Neural crest cell (in vitro differentiated cells): ENCODE measurements around the gene TOM1L2. TPM values are rescaled to one million over a fixed set of nuclear protein-coding genes. Genes with fewer than 3 reads are reported as not detected.

Experiments
- DNase-seq: peaks from one replicate; pipeline ENCODE4 v3.0.0; 2021; ENCODE audit warnings: low read depth, mixed read lengths, low spot score
- H3K27ac Mint-ChIP-seq: one replicate; pipeline ENCODE4 v1.8.0; 2021; ENCODE audit warnings: mild to moderate bottlenecking, mixed read lengths; ENCODE audit not compliant: unreplicated experiment
- H3K27me3 Mint-ChIP-seq: 2 replicates; pipeline ENCODE4 v1.8.0; 2021; ENCODE audit warnings: low read depth, mild to moderate bottlenecking, mixed read lengths
- H3K36me3 Mint-ChIP-seq: 2 replicates; pipeline ENCODE4 v1.8.0; 2021; ENCODE audit warnings: low read depth, mild to moderate bottlenecking, mixed read lengths
- H3K4me1 Mint-ChIP-seq: 2 replicates; pipeline ENCODE4 v1.8.0; 2021; ENCODE audit warnings: mixed read lengths
- H3K4me3 Mint-ChIP-seq: one replicate; pipeline ENCODE4 v1.8.0; 2021; ENCODE audit warnings: mild to moderate bottlenecking, mixed read lengths
- H3K9me3 Mint-ChIP-seq: 2 replicates; pipeline ENCODE4 v1.8.0; 2021; ENCODE audit warnings: mixed read lengths
- total RNA-seq: library from RNA; stranded (reverse); gene quantifications from 2 replicates; pipeline ENCODE4 v1.2.1, GENCODE V29; 2021
- TF ChIP-seq, protein P1 (sequence below): fragments of 200-600 bp; sonication (generic); conservative IDR thresholded peaks from 2 replicates; pipeline ENCODE4 v1.5.0; 2021; ENCODE audit warnings: antibody characterized with exemption, mild to moderate bottlenecking

The TOM1L2 gene
- total RNA-seq, 1 donor from 2014 or later = 15.9 TPM

DNA sequence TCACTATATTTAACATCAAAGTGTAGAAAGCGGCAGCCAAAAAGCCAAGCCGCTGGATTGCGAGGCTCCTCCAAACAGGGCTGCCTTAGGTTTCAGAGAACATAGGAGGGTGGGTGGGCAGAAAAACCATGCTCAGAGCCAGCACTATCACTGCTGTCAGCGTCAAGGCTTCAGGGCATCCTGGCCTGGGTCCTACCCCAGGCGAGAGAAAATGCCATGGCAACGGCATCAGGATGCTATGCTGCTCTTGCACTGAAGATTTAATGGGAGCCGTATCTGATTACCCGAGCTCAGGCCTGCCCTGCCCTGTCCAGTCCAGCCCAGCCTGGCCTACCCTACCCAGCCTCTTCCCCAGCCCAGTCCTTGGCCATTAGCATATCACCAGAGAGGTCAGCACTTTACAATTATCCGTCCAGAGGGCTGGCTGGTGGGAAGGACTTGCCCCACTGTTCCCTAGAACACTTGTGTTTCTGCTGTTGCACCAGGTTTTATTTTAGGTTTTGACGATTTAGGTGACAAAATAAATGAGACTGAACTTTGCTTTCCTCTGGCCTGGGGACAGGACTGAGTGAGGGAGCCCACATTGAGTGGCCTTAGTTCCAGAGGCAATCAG lies 61.1 kb downstream of the TOM1L2 start:
- Mint-ChIP-seq H3K4me1 (peaks cover 35% of the 10 kb centered on the region), H3K4me3 (peak overlapping the region; percentile 72), H3K36me3 (peaks cover 9% of the 10 kb centered on the region), H3K9me3 (peaks cover 2% of the 10 kb centered on the region), H3K27me3 (no peaks in the 10 kb centered on the region), H3K27ac (peak overlapping the region; percentile 2)
- TF ChIP-seq, protein P1, sequence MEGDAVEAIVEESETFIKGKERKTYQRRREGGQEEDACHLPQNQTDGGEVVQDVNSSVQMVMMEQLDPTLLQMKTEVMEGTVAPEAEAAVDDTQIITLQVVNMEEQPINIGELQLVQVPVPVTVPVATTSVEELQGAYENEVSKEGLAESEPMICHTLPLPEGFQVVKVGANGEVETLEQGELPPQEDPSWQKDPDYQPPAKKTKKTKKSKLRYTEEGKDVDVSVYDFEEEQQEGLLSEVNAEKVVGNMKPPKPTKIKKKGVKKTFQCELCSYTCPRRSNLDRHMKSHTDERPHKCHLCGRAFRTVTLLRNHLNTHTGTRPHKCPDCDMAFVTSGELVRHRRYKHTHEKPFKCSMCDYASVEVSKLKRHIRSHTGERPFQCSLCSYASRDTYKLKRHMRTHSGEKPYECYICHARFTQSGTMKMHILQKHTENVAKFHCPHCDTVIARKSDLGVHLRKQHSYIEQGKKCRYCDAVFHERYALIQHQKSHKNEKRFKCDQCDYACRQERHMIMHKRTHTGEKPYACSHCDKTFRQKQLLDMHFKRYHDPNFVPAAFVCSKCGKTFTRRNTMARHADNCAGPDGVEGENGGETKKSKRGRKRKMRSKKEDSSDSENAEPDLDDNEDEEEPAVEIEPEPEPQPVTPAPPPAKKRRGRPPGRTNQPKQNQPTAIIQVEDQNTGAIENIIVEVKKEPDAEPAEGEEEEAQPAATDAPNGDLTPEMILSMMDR = no peak
- peak; percentile 24 for DNase-seq

GRCh38 chr17:17910060-17910459 lies 62.1 kb downstream of the TOM1L2 start:
- no peak overlapping the region for H3K27ac Mint-ChIP-seq
- no peak overlapping the region for H3K4me3 Mint-ChIP-seq
- TF ChIP-seq, protein P1 = no peak
- peaks cover 33% of the 10 kb centered on the region for H3K4me1 Mint-ChIP-seq
- DNase-seq = no peak
- peaks cover 2% of the 10 kb centered on the region for H3K9me3 Mint-ChIP-seq
- no peaks in the 10 kb centered on the region for H3K27me3 Mint-ChIP-seq
- H3K36me3 Mint-ChIP-seq = peaks cover 9% of the 10 kb centered on the region

- Mint-ChIP-seq H3K27ac (no peak overlapping the region), H3K27me3 (no peaks in the 10 kb centered on the region), H3K4me3 (no peak overlapping the region), H3K4me1 (peaks cover 23% of the 10 kb centered on the region), H3K9me3 (peaks cover 2% of the 10 kb centered on the region), H3K36me3 (peaks cover 9% of the 10 kb centered on the region)
- DNase-seq = no peak
- TF ChIP-seq, protein P1 = no peak
Measured at GRCh38 chr17:17909078-17909477, 63.1 kb downstream of the TOM1L2 start.

GRCh38 chr17:17907469-17907868 lies 64.7 kb downstream of the TOM1L2 start:
- Mint-ChIP-seq H3K27ac (no peak overlapping the region), H3K36me3 (peaks cover 2% of the 10 kb centered on the region), H3K4me3 (no peak overlapping the region), H3K9me3 (no peaks in the 10 kb centered on the region), H3K4me1 (peaks cover 16% of the 10 kb centered on the region), H3K27me3 (no peaks in the 10 kb centered on the region)
- TF ChIP-seq, protein P1 = no peak
- no peak for DNase-seq

DNA sequence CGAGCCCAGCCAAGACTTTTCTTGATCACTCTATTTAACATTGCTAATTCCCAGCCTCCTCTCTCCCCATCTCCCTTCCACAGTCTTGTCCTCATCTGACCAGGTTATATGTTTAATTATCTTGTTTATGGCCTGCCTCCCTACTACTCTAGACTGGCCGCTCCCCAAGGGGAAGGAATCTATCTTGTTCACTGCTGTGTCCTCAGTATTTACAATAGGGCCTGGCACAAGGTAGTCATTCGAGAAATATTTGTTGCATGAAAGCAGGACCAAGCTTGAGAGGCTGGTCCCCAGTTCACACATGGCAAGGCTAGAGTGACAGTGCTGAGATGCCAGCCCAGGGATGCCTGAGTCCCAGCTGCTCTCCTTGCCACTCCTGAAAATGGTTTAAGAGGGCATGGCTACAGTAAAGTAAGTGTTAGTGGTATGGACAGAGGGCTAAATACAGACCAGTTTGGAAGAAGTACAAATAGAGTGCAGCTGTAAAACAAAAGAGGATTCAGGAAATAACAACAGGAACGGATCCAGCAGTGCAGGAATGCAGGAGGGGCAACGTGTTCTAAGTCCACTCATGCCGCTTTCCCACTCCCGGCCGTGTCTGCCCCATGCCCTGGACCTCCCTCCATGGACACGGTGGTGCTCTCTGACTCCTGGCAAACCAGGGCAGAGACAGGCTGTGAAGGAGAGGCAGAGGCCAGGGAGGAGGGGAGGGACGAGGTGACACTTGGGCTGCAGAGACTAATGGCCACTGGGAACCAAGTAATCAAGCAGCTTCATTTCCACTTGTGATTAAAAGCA lies 65.6 kb downstream of the TOM1L2 start:
- Mint-ChIP-seq H3K27ac (no peak overlapping the region), H3K4me1 (peaks cover 17% of the 10 kb centered on the region), H3K9me3 (no peaks in the 10 kb centered on the region), H3K27me3 (no peaks in the 10 kb centered on the region), H3K36me3 (peaks cover 2% of the 10 kb centered on the region), H3K4me3 (no peak overlapping the region)
- DNase-seq = no peak
- TF ChIP-seq, protein P1 = no peak
